ENCODE data around the gene KCTD11. TPM values are rescaled to one million over a fixed set of nuclear protein-coding genes. Genes with fewer than 3 reads are reported as not detected.
"Not testable (repeated sequence)": the region's sequence is repeated elsewhere in the genome, so short reads cannot be mapped to it uniquely, and the experiment has no call there.

Gene KCTD11
- total and polyA plus RNA-seq, 4 donors, result 0.39 to 3.5 (median 1.4) TPM

- TF ChIP-seq, protein P1, sequence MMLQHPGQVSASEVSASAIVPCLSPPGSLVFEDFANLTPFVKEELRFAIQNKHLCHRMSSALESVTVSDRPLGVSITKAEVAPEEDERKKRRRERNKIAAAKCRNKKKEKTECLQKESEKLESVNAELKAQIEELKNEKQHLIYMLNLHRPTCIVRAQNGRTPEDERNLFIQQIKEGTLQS (IDR thresholded peaks at IDR 0.05), result no peak
- no peak for TF ChIP-seq HNF4A (conservative IDR thresholded peaks at IDR 0.05)
- TF ChIP-seq MAX (IDR thresholded peaks at IDR 0.05), result no peak
Observed at GRCh38 chr17:7357381-7357780, 5.4 kb downstream of the KCTD11 start (continued).

DNA sequence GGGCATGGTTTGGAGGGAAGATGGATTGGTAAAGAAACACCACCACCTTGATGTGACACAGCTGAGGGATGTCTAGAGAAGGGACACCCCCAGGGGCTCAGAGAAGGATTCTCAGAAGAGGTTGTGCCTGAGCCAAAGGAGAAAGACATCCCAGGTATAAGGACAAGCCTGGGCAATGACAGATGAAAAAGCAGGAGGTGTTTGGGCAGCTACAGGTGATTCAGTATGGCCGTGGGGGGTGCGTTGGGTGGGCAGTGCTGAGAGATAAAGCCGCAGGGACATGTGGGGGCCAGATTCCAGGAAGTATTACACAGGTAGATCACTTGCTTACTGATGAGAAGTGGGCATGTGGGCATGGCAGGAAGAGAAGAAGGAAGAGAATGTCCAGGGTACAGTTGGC lies 9.9 kb downstream of the KCTD11 start:
- no peaks in the 10 kb centered on the region for H3K4me1 ChIP-seq (ENCODE audit: control insufficient read depth in 4 of 4, insufficient read depth in 4 of 4, low read length in 3 of 4)
- no peak for DNase-seq (ENCODE audit: low spot score)
- H3K36me3 ChIP-seq (ENCODE audit: control insufficient read depth in 4 of 4, insufficient read depth in 3 of 4, low read depth in 1 of 4, low read length in 3 of 4), result no peaks in the 10 kb centered on the region
- H3K4me3 ChIP-seq (ENCODE audit: low read depth in 1 of 3, low read length in 3 of 3), result no peak overlapping the region
- no peaks in the 10 kb centered on the region for H3K27me3 ChIP-seq (ENCODE audit: control insufficient read depth in 4 of 4, insufficient read depth in 4 of 4, low read length in 3 of 4)
- no peaks in the 10 kb centered on the region for H3K9me3 ChIP-seq (ENCODE audit: control insufficient read depth in 4 of 4, low read length in 3 of 4)
- no peak overlapping the region for H3K27ac ChIP-seq (ENCODE audit: low read depth in 1 of 2, low read length in 2 of 2)
- TF ChIP-seq SP1 (IDR thresholded peaks at IDR 0.05), result no peak
- TF ChIP-seq, protein P2, sequence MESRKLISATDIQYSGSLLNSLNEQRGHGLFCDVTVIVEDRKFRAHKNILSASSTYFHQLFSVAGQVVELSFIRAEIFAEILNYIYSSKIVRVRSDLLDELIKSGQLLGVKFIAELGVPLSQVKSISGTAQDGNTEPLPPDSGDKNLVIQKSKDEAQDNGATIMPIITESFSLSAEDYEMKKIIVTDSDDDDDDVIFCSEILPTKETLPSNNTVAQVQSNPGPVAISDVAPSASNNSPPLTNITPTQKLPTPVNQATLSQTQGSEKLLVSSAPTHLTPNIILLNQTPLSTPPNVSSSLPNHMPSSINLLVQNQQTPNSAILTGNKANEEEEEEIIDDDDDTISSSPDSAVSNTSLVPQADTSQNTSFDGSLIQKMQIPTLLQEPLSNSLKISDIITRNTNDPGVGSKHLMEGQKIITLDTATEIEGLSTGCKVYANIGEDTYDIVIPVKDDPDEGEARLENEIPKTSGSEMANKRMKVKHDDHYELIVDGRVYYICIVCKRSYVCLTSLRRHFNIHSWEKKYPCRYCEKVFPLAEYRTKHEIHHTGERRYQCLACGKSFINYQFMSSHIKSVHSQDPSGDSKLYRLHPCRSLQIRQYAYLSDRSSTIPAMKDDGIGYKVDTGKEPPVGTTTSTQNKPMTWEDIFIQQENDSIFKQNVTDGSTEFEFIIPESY (IDR thresholded peaks at IDR 0.05), result no peak
- TF ChIP-seq HNF4G (IDR thresholded peaks at IDR 0.05), result no peak
- TF ChIP-seq JUND (IDR thresholded peaks at IDR 0.05), result no peak
- WGBS, result 59% methylated on average over 3 of the region's 3 CpGs
- no peak overlapping the region for H3K9ac ChIP-seq (ENCODE audit: low read depth in 1 of 2, low read length in 2 of 2)

GRCh38 chr17:7363311-7363710 lies 11.3 kb downstream of the KCTD11 start:
- H3K36me3 ChIP-seq (ENCODE audit: control insufficient read depth in 4 of 4, insufficient read depth in 3 of 4, low read depth in 1 of 4, low read length in 3 of 4), result no peaks in the 10 kb centered on the region
- no peaks in the 10 kb centered on the region for H3K27me3 ChIP-seq (ENCODE audit: control insufficient read depth in 4 of 4, insufficient read depth in 4 of 4, low read length in 3 of 4)
- no peak for TF ChIP-seq JUND (IDR thresholded peaks at IDR 0.05)
- no peak for TF ChIP-seq EGR1 (IDR thresholded peaks at IDR 0.05; ENCODE audit: low read depth in 2 of 2)
- no peak for TF ChIP-seq MAX (IDR thresholded peaks at IDR 0.05)
- no peak for TF ChIP-seq FOXA1 (IDR thresholded peaks at IDR 0.05)
- TF ChIP-seq HNF4A (conservative IDR thresholded peaks at IDR 0.05), result no peak
- no peak for TF ChIP-seq RXRA (IDR thresholded peaks at IDR 0.05)
- TF ChIP-seq, protein P1 (IDR thresholded peaks at IDR 0.05), result no peak
- TF ChIP-seq YY1 (IDR thresholded peaks at IDR 0.05), result no peak
- H3K9me3 ChIP-seq (ENCODE audit: control insufficient read depth in 4 of 4, low read length in 3 of 4), result no peaks in the 10 kb centered on the region
- H3K27ac ChIP-seq (ENCODE audit: low read depth in 1 of 2, low read length in 2 of 2), result no peak overlapping the region
- DNase-seq (ENCODE audit: low spot score), result no peak
- H3K4me3 ChIP-seq (ENCODE audit: low read depth in 1 of 3, low read length in 3 of 3), result no peak overlapping the region
- 97% methylated on average over 6 of the region's 6 CpGs for WGBS
- no peak overlapping the region for H3K9ac ChIP-seq (ENCODE audit: low read depth in 1 of 2, low read length in 2 of 2)
- H3K4me1 ChIP-seq (ENCODE audit: control insufficient read depth in 4 of 4, insufficient read depth in 4 of 4, low read length in 3 of 4), result no peaks in the 10 kb centered on the region

DNA sequence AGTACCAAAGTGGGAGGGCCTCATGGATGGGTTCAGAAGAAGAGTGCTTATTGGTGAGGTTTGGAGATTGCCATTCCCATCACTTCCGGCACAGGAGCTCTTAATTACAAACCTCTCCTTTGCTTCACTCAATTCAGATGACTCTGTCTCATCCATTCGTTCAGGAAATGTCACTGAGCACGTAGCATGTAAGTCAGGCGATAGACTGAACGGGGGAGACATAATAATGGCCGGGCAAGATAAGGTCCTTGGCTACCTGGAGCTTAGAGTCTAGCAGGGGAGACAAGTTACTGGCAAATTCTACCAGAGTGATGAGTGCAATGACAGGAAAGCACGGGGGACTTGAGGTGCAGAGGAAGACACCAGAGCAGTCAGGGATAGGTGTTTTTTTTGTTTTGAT lies 14.0 kb downstream of the KCTD11 start:
- not testable (repeated sequence) for H3K27ac ChIP-seq (ENCODE audit: low read depth in 1 of 2, low read length in 2 of 2); H3K4me3 ChIP-seq (ENCODE audit: low read depth in 1 of 3, low read length in 3 of 3); H3K27me3 ChIP-seq (ENCODE audit: control insufficient read depth in 4 of 4, insufficient read depth in 4 of 4, low read length in 3 of 4); H3K9ac ChIP-seq (ENCODE audit: low read depth in 1 of 2, low read length in 2 of 2); H3K4me1 ChIP-seq (ENCODE audit: control insufficient read depth in 4 of 4, insufficient read depth in 4 of 4, low read length in 3 of 4); H3K9me3 ChIP-seq (ENCODE audit: control insufficient read depth in 4 of 4, low read length in 3 of 4); H3K36me3 ChIP-seq (ENCODE audit: control insufficient read depth in 4 of 4, insufficient read depth in 3 of 4, low read depth in 1 of 4, low read length in 3 of 4); DNase-seq (ENCODE audit: low spot score)
- 94% methylated on average over 6 of the region's 7 CpGs for WGBS

All from liver (tissue), 9 donors.